DMS53 (cell line): ENCODE data around the gene TCF19.

Experiments
- DNase-seq: peaks from one replicate; lab custom pipeline; 2025; lab: John Stamatoyannopoulos, UW

Gene TCF19

DNA sequence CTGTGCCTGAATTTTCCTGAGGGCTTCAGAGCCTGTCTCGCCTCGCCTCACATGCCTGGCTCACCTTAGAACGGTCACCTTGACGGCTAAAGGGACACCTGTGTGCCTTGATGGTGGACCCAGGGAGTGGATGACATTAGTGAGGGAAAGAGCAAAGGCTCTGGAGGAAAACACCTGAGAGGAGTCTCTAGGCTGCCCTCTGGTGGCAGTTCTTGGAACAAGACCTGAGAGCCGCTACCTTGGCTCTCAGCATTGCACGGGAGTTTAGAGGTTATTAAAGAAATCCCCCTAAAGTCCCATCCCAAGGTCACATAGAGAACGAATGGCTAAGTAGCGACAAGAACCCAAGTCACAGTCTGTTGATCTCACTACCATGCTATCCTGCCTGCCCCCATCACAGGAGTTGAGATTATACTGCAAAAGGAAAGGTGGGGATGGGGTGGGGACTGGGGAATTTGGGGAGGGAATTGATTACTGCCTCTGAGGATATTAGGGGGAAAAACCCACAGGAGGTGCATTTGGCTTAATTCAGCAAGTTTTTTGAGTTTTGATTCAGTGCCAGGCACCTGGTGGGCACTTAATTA is 30.2 kb upstream of the TCF19 start:
- peak; percentile 81 for DNase-seq

DNA sequence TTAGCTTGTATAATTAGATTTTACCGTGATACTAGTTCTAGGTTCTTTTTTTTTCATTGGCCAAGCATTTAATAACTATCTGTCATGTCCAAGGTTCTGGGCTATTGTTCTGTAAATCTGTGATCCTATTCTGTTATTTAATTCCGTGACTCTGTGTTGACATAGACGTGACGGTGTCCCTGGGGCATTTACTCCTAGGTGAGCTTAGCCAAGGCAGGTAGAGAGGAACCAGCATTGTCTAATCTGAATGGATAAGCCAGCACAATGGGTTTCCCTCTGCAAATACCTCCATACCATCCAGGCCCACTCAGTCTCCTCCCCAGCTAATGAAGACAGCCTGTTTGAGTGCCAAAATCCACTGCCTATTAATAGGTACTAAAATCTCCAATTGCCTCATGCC is 29.3 kb upstream of the TCF19 start:
- no peak for DNase-seq

- DNase-seq = no peak
Observed at GRCh38 chr6:31130751-31131150, 27.6 kb upstream of the TCF19 start.

DNA sequence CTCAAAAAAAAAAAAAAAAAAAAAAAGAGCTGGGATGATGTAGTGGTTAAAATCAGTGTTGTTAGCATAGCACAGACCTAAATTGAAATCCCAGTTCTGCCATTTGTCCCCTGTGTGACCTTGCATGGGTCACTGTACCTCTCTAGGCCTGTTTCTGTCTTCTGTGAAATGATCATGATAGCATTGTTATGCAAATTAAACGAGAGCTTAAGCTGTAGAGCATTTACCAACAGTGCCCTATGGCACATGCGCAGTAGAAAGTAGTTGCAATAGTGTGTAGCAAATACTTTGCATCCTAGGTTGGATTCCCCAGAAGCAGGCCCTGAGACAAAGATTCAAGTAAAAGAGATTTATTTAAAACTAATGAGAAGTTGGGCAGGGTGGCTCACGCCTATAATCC is 26.8 kb upstream of the TCF19 start:
- DNase-seq = no peak

- DNase-seq = no peak
Observed at GRCh38 chr6:31132806-31133205, 25.6 kb upstream of the TCF19 start.

DNA sequence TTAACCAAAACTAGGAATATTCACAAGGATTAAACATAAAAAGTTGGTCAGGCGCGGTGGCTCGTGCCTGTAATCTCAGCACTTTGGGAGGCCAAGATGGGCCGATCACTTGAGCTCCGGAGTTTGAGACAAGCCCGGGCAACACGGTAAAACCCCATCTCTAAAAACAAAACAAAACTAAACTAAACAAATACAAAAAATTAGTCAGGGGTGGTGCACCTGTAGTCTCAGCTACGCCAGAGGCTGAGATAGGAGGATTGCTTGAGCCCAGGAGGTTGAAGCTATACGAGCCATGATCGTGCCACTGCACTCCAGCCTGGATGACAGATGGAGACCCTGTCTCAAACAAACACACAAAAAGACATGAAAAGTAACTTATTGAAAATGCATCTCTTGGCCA is 22.7 kb upstream of the TCF19 start:
- DNase-seq = no peak

GRCh38 chr6:31138982-31139381 is 19.4 kb upstream of the TCF19 start, which contains the start of gene PSORS1C2:
TSS of gene PSORS1C2 (minus strand) at chr6:31139066. CDS start at chr6:31139026, 40 bp downstream.
- no peak for DNase-seq

- DNase-seq = no peak
Observed at GRCh38 chr6:31139599-31139998, 18.8 kb upstream of the TCF19 start.

DNA sequence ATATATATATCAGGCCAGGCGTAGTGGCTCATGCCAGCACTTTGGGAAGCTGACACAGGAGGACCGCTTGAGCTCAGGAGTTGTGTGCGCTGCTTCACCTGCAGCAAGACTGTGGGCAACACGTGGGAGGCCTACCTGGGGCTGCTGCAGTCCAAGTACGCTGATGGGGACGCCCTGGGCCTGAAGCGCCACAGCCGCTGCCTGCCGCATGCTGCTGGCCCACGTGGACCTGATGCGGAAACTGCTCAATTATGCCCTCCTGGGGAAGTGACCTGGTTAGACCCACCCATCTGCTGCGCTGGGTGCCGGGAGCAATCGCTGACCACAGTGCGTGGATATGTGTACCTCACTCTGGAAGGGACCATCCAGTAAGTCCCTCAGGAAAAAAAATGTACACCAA is 17.7 kb upstream of the TCF19 start:
- DNase-seq = no peak

DNA sequence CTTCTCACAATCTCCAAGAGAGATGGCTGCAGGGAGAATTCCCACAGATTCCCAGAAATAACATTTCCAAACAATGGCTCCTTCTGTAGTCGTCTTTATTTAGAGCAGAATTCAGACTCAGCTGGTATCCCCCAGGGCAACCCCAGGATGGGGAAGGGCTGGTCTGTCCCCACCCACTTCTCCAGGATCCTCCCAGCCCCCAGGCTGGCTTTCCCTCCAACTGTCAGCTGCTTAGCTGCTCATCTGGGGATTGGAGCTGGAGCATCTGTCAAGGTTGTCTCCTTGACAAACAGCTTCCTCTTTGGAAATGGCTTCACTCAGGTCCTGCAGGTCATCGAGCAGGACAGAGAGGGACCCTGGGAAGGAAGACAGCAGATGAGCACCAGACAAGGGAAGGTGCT is 16.0 kb upstream of the TCF19 start:
- DNase-seq = no peak

GRCh38 chr6:31143148-31143547 is 15.2 kb upstream of the TCF19 start:
- no peak for DNase-seq

- no peak for DNase-seq
Observed at GRCh38 chr6:31144296-31144969, 14.0 kb upstream of the TCF19 start.

DNA sequence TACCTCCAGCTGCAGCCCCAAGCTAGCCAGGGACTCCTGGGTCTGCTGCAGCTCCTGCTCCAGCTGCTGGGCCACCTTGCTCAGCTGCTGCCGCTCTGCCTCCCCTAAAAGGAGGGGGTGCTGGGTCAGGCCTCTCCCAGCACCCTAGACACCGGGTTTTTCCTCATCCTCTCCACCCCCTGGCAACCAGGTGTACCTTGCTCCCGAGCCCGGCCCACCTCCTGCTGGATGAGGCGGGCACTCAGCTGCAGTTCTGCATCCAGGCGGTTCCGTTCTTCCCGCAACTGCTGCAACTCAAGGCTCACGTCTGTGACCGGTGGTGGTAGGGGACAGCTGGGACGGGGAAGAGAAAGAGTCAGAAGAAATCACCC is 13.4 kb upstream of the TCF19 start:
- DNase-seq = no peak

- DNase-seq = no peak
Observed at GRCh38 chr6:31145386-31145785, 13.0 kb upstream of the TCF19 start.

- DNase-seq = no peak
Observed at GRCh38 chr6:31149827-31150447, 8.5 kb upstream of the TCF19 start.

DNA sequence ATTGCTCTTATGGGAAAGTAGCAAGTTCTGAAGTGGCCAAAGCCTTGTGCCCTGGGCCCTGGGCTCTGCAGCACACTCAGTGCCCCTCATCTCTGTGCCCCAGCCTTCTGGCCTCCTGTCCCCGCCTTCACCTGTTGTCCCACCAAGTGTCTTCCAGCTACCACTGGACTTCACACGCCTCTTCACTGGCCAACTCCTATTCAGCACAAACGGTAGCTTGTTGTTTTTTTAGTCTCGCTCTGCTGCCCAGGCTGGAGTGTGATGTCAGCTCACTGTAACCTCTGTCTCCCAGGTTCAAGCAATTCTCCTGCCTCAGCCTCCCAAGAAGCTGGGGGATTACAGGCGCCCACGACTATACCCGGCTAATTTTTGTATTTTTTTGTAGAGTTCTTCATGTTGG is 5.6 kb upstream of the TCF19 start:
- DNase-seq = peak; percentile 72

- DNase-seq = no peak
Observed at GRCh38 chr6:31154436-31154835, 4.0 kb upstream of the TCF19 start.

- no peak for DNase-seq
Observed at GRCh38 chr6:31156641-31157040, 1.7 kb upstream of the TCF19 start.

DNA sequence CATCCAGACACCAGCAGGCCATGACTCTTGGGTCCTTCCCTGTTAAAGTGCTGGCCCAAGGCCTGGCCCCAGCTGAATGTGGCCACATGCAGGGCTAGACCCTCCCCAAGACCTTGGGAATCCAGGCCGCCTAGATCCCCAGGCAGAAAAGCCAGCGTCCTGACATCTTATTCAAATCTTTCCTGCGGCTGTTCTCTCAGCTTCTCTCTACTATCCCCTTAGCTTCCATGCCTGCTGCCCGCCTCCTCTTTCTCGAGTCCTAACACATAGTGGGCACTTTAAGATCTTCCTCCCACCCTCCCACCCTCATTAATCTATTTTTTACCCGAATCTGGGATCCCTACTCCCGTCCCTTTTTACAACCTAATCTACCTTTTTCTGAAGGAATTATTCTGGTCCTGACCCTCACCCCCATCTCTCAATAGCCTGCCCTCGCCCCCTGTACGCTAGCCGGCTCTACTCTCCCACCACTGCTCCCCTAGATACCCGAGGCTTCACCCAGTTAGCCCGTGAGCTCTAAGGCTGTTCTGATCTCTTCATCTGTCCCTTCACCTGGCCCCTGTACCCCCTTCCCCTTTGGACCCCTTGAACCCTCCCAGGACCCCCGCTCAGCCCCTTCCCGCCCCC is 763 bp upstream of the TCF19 start, which contains the start of gene CCHCR1:
CCHCR1 (minus strand) TSS at position 290 of the 627 bp plus-strand sequence; CDS start at position 88, 202 bp downstream.
- no peak for DNase-seq

DNA sequence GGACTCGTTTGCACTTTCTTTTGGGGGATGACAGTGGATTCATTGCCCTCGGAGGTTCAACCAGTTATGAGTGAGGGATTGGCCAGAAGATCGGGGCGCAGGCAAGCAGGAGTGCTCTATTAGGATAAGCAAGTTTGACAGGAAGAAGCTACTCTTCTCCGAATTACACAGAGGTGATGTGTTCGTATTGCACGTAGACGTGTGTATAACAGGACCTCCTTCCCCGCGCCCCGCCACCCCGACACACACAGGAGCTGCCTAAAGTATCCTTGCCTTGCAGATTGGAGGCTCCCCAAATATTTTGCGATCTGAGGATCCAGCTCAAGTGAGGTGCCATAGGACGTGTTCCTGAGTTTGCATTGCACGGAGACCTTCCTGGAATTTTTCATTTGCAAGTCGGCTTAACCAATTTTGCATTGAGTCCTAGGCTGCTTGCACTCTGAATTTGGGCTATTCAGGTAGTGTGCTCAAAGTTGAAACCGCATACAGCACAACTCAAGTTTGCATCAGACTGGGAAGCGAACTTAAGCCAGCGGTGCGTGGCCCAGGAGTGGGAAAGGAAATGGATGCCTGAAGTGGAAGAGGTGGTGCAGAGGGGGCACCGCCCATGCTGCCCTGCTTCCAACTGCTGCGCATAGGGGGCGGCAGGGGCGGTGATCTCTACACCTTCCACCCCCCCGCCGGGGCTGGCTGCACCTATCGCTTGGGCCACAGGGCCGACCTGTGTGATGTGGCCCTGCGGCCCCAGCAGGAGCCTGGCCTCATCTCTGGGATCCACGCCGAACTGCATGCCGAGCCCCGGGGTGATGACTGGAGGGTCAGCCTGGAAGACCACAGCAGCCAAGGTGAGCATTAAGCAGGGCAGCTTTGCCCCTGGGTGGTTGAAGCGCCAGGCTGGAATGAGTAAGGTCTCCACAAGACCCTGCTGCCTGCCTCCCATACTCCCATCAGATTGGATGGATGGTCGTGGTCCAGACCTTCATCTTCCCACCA is 770 bp downstream of the TCF19 start:
- DNase-seq = peak; percentile 49

GRCh38 chr6:31161216-31162126 is 3.1 kb downstream of the TCF19 start:
- DNase-seq = no peak
